ENCODE data around the gene APOD.

APOD gene

DNA sequence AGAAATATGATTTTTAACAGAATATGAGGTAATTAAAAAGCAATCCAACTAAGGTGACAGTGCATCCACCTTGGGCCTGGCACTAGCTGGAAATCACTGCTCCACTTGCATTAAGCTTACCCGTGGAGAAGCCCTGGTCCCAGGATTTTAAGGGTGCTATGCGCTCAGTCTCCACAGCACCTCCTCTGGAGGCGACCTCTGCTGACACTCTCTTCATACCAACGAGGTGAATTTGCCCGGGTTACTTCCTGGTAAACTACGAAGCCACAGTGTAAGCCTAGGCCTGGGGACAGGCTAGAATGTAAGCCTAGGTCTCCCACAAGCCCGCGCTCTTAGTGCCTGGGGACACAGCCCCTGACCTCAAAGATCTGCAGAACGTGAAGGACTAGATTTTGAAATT, 793 bp downstream of the APOD start:
- Histone ChIP-seq H3K4me1 (ENCODE audit: insufficient read depth, low read length) (no peaks in the 10 kb centered on the region; the same call in 1 of the 2 replicates), H3K36me3 (ENCODE audit: insufficient read depth, low read length) (no peaks in the 10 kb centered on the region), H3K9ac (ENCODE audit: low read depth, low read length) (no peak overlapping the region), H3K9me3 (ENCODE audit: control insufficient read depth, insufficient read depth, low read length) (0 out of 2 replicates have a peak, but pooled peaks cover 2% of the 10 kb centered on the region)

DNA sequence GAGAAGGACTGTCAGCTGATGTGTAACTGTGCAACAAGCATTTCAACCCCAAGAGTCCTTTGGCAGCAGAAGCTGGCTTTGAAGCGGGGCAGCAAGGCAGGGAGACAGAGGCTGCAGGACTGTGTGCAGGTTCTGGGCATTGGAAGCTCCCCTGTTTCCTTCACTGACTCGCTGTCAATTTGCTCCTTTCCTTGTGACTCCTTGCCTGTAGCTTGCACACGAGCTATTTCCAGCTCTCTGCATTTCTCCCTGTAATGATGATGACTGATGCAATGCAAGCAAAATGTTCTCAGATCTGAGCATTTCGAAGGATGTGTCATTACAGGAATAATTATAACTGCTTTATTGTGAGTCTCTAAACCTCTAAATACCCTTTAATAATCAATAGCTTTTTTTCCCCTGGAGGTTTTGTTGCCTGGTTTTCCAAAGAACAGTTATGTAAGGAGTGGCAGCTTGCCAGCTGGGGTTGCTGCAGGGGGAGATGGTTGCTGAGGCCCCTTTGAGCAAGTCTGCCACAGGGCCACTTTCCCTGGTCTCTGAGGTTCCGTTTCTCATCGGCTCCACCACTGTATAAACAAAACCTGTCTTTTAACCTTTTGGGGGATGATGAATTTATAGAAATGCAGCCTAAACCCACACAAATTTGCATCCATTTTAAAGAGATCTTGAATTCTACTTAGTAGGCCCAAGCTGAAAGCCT, 2.8 kb downstream of the APOD start:
- H3K9ac ChIP-seq (ENCODE audit: low read depth, low read length), result no peak overlapping the region
- no peaks in the 10 kb centered on the region for H3K36me3 ChIP-seq (ENCODE audit: insufficient read depth, low read length)
- H3K9me3 ChIP-seq (ENCODE audit: control insufficient read depth, insufficient read depth, low read length), result no peaks in the 10 kb centered on the region
- no peaks in the 10 kb centered on the region; the same call in 1 of the 2 replicates for H3K4me1 ChIP-seq (ENCODE audit: insufficient read depth, low read length)

DNA sequence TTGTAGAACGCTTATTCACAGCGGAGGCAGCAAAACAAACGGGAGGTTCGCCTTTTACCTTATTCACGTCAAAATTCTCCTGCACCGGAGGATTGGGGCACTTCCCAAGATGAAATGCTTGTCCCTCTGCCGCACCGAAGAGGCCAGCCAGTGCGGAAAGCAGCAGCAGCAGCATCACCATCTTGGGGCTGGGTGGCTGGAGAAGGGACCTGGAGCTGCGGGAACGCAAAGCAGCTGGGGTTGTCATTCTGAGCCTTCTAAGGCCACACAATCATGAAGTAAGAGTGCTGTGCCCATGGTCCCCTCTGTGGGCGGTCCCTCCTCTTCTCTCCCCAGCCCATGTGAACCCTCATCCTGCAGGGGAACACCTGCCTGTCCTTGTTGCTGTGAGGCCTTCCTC, 4.5 kb downstream of the APOD start:
- Histone ChIP-seq H3K36me3 (ENCODE audit: insufficient read depth, low read length) (no peaks in the 10 kb centered on the region), H3K4me1 (ENCODE audit: insufficient read depth, low read length) (no peaks in the 10 kb centered on the region; the same call in 1 of the 2 replicates), H3K9ac (ENCODE audit: low read depth, low read length) (no peak overlapping the region), H3K9me3 (ENCODE audit: control insufficient read depth, insufficient read depth, low read length) (no peaks in the 10 kb centered on the region)

DNA sequence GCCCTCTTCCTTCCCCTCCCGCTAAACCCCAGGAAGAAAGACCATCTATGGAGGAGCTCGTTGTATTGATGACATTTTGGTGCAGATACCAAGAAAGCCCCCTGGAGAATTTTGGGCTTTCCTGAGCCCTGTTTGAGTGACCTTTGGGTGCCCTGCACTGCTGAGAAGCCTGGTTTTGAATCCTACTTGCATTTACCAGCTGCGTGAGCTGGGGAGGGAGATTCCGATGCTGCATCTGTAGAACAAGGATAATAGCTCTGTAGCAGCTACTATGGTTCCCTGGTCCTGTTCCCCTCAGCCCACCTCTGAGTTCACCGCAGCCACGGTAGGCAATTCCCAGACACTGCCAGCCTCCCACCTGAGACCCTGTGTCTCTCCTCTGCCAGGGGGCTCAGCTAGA, 5.2 kb downstream of the APOD start:
- Histone ChIP-seq H3K9ac (ENCODE audit: low read depth, low read length) (no peak overlapping the region), H3K9me3 (ENCODE audit: control insufficient read depth, insufficient read depth, low read length) (no peaks in the 10 kb centered on the region), H3K36me3 (ENCODE audit: insufficient read depth, low read length) (no peaks in the 10 kb centered on the region), H3K4me1 (ENCODE audit: insufficient read depth, low read length) (0 out of 2 replicates have a peak, but pooled peaks cover 6% of the 10 kb centered on the region)

DNA sequence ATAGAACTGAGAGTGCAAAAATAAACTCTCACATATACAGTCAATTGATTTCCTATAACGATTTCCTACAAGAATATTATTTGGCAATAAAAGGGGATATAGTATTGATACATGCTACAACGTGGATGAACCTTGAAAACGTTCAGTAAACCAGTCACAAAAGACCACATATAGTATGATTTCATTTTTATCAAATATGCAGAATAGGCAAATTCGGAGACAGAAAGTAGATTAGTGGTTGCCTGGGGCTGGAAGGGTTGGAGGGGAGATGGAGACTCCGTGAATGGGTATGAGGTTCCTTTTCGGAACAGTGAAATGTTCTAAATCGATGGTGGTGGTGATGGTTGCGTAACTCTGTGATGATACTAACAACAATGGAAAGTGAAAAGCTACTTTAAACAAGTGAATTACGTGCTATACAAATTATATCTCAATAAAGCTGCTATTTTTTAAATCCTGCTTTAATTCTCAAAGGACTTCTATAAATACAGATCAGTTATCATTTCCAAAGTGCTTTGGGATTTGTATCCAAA, 6.0 kb downstream of the APOD start:
- H3K4me1 ChIP-seq (ENCODE audit: insufficient read depth, low read length), result 0 out of 2 replicates have a peak, but pooled peaks cover 6% of the 10 kb centered on the region
- H3K36me3 ChIP-seq (ENCODE audit: insufficient read depth, low read length), result no peaks in the 10 kb centered on the region
- H3K9ac ChIP-seq (ENCODE audit: low read depth, low read length), result no peak overlapping the region
- H3K9me3 ChIP-seq (ENCODE audit: control insufficient read depth, insufficient read depth, low read length), result no peaks in the 10 kb centered on the region

DNA sequence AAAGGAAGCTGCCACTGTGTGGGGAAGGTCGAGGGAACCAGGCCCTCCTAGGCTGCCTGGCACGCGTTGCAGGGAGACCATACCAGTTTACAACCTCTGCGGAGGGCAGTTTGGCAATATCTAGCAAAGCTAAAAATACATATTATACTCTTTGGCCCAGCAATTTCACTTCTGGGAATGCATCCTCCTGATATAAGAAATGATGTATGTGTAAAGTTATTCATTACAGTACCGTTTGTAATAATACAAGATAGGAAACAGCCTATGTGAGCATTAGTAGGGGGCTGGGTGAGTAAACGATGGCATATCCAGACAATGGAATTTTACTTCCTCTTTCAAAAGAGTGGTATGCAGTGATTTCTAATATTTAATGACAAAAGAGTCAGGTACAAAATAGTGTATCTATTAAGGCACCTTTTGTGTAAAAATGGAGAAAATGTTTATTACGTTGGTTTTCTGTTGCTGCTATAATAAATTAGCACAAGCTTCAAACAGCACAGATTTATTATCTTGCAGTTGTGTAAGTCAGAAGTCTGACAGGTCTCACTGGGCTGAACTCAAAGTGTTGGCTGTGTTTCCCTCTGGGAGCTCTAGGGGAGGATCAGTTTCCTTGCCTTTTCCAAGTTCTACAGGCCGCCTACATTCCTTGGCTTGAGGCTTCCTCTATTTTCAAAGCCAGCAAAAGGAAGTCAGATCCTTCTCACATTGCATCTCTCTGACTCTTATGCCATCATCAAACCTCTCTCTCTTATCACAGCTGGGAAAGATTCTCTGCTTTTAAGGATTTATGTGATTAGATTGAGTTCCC, 9.0 kb downstream of the APOD start:
- no peaks in the 10 kb centered on the region for H3K9me3 ChIP-seq (ENCODE audit: control insufficient read depth, insufficient read depth, low read length)
- no peaks in the 10 kb centered on the region for H3K36me3 ChIP-seq (ENCODE audit: insufficient read depth, low read length)
- no peak overlapping the region for H3K9ac ChIP-seq (ENCODE audit: low read depth, low read length)
- 0 out of 2 replicates have a peak, but pooled peaks cover 6% of the 10 kb centered on the region for H3K4me1 ChIP-seq (ENCODE audit: insufficient read depth, low read length)

DNA sequence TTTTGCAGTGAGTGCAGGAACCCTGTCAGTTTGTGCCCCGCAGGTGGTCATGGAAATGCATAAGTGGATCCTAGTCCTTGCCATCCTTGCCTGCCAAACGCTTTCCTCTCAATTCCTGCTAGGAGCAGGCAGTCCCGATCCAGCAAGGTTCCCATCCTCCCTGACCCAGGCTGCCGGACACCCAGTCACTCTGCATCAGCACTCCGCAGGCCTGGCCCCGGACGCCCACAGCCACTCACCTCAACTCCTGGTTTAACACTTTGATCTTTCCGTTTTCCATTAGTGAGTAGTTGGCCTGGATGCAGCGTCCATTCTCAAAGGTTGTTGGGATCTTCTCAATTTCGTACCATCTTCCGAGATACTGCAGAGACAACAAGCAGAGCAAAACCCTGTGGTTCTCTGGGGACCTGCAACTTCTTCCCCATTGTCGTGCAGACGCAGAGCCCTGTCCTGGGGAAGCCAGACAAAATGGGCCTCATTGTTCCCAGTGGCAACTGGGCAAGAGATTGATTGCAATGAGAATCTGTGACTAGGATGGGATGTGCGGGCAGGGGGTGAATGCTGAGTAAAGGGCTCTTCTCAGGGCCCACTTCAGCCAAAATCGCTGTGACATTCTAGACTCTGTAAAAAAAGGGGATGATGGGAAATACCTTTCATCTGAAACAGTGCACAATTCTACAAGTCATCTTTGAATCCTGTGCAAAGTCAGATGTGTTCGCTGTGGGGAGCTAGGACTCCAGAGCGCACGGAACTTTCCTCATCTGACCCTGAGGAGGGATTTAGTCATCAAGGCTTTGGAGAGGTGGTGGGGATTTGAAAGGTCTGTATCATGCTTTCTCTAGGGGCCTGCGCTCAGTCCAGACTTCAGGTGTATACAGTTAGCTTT, 9.9 kb downstream of the APOD start:
- Histone ChIP-seq H3K4me1 (ENCODE audit: insufficient read depth, low read length) (0 out of 2 replicates have a peak, but pooled peaks cover 6% of the 10 kb centered on the region), H3K9ac (ENCODE audit: low read depth, low read length) (no peak overlapping the region), H3K9me3 (ENCODE audit: control insufficient read depth, insufficient read depth, low read length) (no peaks in the 10 kb centered on the region), H3K36me3 (ENCODE audit: insufficient read depth, low read length) (no peaks in the 10 kb centered on the region)

DNA sequence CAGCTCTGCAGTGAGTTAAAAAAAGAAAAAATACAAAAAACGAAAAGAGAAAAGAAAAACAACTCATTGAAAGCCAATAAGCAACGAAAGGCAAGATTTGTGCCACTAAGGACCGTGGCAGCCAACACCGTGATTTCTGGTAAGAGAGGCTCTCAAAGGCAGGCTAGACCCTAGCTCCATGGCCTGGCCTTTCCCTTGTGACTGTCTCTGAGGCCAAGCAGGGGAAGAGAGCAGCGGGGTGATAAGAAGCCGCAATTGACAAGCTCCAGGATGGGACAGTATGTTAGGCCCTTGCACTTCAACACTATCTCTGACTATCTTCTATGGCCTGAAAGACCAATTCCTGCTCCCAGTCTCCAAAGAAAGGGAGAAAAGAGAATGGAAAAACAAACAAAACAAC, 12.4 kb downstream of the APOD start:
- no peaks in the 10 kb centered on the region for H3K36me3 ChIP-seq (ENCODE audit: insufficient read depth, low read length)
- peaks cover 9% of the 10 kb centered on the region; the same call in 1 of the 2 replicates for H3K4me1 ChIP-seq (ENCODE audit: insufficient read depth, low read length)
- H3K9ac ChIP-seq (ENCODE audit: low read depth, low read length), result no peak overlapping the region
- H3K9me3 ChIP-seq (ENCODE audit: control insufficient read depth, insufficient read depth, low read length), result no peaks in the 10 kb centered on the region

DNA sequence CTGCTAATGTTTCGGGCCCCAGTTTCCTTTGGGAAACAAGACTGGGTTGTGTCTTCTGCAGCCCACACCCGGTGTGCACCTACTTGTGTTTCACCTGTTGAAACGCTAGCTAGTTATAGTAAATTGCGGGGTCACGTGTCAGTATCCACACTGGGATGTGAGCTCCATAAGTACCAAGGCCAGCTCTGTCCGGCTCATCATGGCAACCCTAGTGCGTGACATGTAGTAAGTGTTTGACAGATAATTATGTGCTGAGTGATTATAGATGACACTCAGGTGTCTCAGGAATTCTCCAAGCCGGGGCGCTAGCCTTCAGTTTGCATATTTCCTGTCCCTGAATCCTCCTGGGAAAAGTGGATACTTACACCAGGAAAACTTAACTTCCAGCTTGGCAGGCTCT, 12.8 kb downstream of the APOD start:
- Histone ChIP-seq H3K4me1 (ENCODE audit: insufficient read depth, low read length) (peaks cover 11% of the 10 kb centered on the region; the same call in 1 of the 2 replicates), H3K9ac (ENCODE audit: low read depth, low read length) (no peak overlapping the region), H3K36me3 (ENCODE audit: insufficient read depth, low read length) (no peaks in the 10 kb centered on the region), H3K9me3 (ENCODE audit: control insufficient read depth, insufficient read depth, low read length) (no peaks in the 10 kb centered on the region)

DNA sequence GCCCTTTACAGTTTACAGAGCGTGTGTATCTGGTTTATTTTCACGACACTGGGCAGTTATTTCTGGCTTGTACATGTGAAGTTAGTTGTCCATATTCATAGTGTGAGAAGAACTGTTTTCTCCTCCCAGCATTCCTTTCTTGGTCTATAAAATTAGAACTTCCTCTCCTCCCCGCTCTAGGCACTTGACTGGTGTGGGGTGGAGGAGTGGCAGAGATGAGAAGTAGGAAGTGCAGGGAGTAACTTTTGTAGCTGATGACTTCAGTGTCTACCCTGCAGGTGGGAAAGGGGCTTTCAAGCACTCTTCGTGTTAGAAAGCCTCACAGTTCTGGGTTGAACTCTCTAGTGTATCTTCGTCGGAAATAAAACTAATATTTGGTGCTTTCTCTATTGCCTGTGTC, 13.4 kb downstream of the APOD start:
- no peak overlapping the region for H3K9ac ChIP-seq (ENCODE audit: low read depth, low read length)
- H3K9me3 ChIP-seq (ENCODE audit: control insufficient read depth, insufficient read depth, low read length), result no peaks in the 10 kb centered on the region
- H3K36me3 ChIP-seq (ENCODE audit: insufficient read depth, low read length), result no peaks in the 10 kb centered on the region
- peaks cover 11% of the 10 kb centered on the region; the same call in 1 of the 2 replicates for H3K4me1 ChIP-seq (ENCODE audit: insufficient read depth, low read length)

DNA sequence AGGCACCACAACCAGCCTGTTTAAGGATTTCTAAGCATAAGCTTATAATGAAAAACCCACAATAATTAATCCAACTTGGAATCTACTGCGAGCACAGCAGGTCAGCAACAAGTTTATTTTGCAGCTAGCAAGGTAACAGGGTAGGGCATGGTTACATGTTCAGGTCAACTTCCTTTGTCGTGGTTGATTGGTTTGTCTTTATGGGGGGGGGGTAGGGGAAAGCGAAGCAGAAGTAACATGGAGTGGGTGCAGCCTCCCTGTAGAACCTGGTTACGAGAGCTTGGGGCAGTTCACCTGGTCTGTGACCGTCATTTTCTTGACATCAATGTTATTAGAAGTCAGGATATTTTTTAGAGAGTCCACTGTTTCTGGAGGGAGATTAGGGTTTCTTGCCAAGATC, 15.1 kb downstream of the APOD start:
- Histone ChIP-seq H3K9ac (ENCODE audit: low read depth, low read length) (no peak overlapping the region), H3K4me1 (ENCODE audit: insufficient read depth, low read length) (peaks cover 5% of the 10 kb centered on the region; the same call in 1 of the 2 replicates), H3K36me3 (ENCODE audit: insufficient read depth, low read length) (no peaks in the 10 kb centered on the region), H3K9me3 (ENCODE audit: control insufficient read depth, insufficient read depth, low read length) (no peaks in the 10 kb centered on the region)

DNA sequence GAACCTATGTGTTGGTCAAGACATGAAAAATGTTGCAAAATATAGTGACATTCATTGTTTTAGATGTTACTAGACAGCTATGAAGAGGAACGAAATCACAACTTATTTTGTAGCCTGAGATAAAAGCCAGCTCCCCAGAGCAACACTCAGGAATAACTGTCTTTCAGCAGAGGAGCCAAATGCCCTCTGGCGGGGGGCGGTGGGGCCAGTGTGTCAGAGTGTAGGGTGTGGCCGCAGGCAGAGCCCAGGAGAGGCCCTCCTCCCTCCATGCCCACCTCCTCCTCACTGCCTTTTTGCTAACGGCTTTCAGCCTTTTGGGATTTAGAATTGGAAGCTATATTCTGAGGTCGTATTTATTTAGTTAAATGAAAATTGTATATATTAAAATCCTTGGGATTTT, 16.9 kb downstream of the APOD start:
- Histone ChIP-seq H3K4me1 (ENCODE audit: insufficient read depth, low read length) (peaks cover 5% of the 10 kb centered on the region; the same call in 1 of the 2 replicates), H3K9ac (ENCODE audit: low read depth, low read length) (no peak overlapping the region)

DNA sequence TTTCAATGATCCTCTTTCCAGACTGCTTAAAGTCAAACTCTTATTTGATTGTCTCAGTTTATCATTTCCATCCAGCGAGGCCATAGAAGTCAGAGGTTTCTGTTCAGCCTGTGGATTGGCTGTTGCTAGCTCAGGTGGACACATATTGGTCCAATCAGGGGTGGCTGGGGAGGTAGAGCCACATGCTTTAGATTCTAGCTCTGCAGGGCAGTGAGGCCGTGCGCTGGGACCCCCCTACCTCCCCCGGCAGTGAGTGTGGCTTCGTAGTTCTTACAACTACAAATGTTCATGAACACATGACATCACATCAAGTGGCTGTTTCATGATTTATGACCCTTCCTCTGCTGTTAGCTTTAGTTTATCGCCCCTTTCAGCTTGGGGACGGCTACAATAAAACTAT, 18.0 kb downstream of the APOD start:
- no peaks in the 10 kb centered on the region for H3K9me3 ChIP-seq (ENCODE audit: control insufficient read depth, insufficient read depth, low read length)
- H3K9ac ChIP-seq (ENCODE audit: low read depth, low read length), result no peak overlapping the region
- H3K4me1 ChIP-seq (ENCODE audit: insufficient read depth, low read length), result peaks cover 5% of the 10 kb centered on the region; the same call in 1 of the 2 replicates
- H3K36me3 ChIP-seq (ENCODE audit: insufficient read depth, low read length), result no peaks in the 10 kb centered on the region

More for the DNA sequence above, 16.9 kb downstream of the APOD start:
- no peaks in the 10 kb centered on the region for H3K36me3 ChIP-seq (ENCODE audit: insufficient read depth, low read length)
- no peaks in the 10 kb centered on the region for H3K9me3 ChIP-seq (ENCODE audit: control insufficient read depth, insufficient read depth, low read length)

DNA sequence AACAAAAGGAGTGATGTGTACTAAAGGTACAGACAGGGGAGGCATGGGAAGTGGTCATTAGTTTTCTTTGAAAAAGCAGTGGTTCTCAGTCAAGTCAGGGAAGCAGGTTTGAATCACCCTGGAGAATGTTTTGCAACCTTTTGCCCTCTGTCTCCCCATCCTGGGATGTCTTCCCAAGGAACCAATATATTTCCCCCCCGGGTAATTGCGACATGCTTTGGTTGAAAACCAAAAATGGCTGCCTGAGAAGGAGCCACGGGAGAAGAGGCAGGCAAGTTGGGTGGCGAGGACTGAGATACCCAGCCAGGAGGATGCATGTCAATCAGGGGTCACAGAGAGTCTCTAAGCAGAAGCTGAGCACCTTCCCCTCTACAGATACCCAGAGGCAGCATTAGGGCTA, 20.4 kb downstream of the APOD start:
- Histone ChIP-seq H3K4me1 (ENCODE audit: insufficient read depth, low read length) (peaks cover 5% of the 10 kb centered on the region; the same call in 1 of the 2 replicates), H3K36me3 (ENCODE audit: insufficient read depth, low read length) (no peaks in the 10 kb centered on the region), H3K9me3 (ENCODE audit: control insufficient read depth, insufficient read depth, low read length) (no peaks in the 10 kb centered on the region), H3K9ac (ENCODE audit: low read depth, low read length) (no peak overlapping the region)
